Esophagus muscularis mucosa (tissue), 4 donors: ENCODE data around the gene ST7. TPM values are rescaled to one million over a fixed set of nuclear protein-coding genes. Genes with fewer than 3 reads are reported as not detected.

Source experiments
- DNase-seq: peaks from one replicate; pipeline ENCODE4 v3.0.0-alpha.2; 2017; ENCODE audit errors: extremely low spot score
- H3K27ac ChIP-seq, 4 donors: fragments of 200-600 bp; sonication (generic); replicated peaks in 1 of 4; 1 replicate in 3 of 4; 2 replicates in 1 of 4; pipeline ENCODE4 v1.5.1; 2016 to 2019; ENCODE audit warnings: mild to moderate bottlenecking in 1 of 4
- H3K27me3 ChIP-seq, 4 donors: fragments of 200-600 bp; sonication (generic); one replicate each; pipeline versions ENCODE4 v1.5.1 to v1.6.0; 2016 to 2019
- H3K36me3 ChIP-seq, 4 donors: fragments of 200-600 bp; sonication (generic); one replicate each; pipeline ENCODE4 v1.5.1; 2016 to 2019
- H3K4me1 ChIP-seq, 4 donors: fragments of 200-600 bp; sonication (generic); one replicate each; pipeline ENCODE4 v1.5.1; 2016 to 2019
- H3K4me3 ChIP-seq, 4 donors: fragments of 200-600 bp; sonication (generic); 1 replicate in 2 of 4; 2 replicates in 2 of 4; pipeline ENCODE4 v1.5.1; 2016 to 2019; ENCODE audit warnings: mild to moderate bottlenecking in 4 of 4, moderate library complexity in 1 of 4
- H3K9me3 ChIP-seq, 4 donors: fragments of 200-600 bp; sonication (generic); 1 replicate in 3 of 4; 2 replicates in 1 of 4; pipeline ENCODE4 v1.5.1; 2016 to 2019
- EP300 ChIP-seq: sonication (generic); formaldehyde crosslinking; IDR thresholded peaks from one replicate; pipeline ENCODE4 v1.6.1; 2017; ENCODE audit warnings: antibody characterized with exemption
- POLR2A ChIP-seq: fragments of 450-650 bp; IDR thresholded peaks from one replicate; pipeline ENCODE4 v1.6.1; 2017; ENCODE audit warnings: antibody characterized with exemption, moderate library complexity, mild to moderate bottlenecking, low read depth
- POLR2AphosphoS5 ChIP-seq, 2 donors: sonication (generic); formaldehyde crosslinking; IDR thresholded peaks; one replicate each; pipeline ENCODE4 v1.6.1; 2017; ENCODE audit warnings: antibody characterized with exemption in 2 of 2
- WGBS: methylation state at CpG from one replicate; pipeline ENCODE4 v1.1.5; 2018; 5-methylcytosine and 5-hydroxymethylcytosine counted together
- intact Hi-C: fragments of 100-400 bp; cut with DNase I; formaldehyde crosslinking; loops from one replicate; pipeline ENCODE4 v1.15.1; 2023
- total RNA-seq, 4 donors: library from RNA; depleted of rRNA; stranded (reverse); fragments of >200 nt; gene quantifications; one replicate each; pipeline versions ENCODE4 v1.1.0 to v1.2.1, GENCODE V29; 2016
- TF ChIP-seq, protein P1 (sequence below), 3 experiments: fragments of 200-600 bp in 2 of 3; fragments of 450-650 bp in 1 of 3; sonication (generic) in 2 of 3; IDR thresholded peaks; one replicate each; pipeline ENCODE4 v1.5.1; 2017 to 2019; ENCODE audit warnings: antibody characterized with exemption in 3 of 3, mild to moderate bottlenecking in 2 of 3, moderate library complexity in 1 of 3

ST7 gene
- total RNA-seq, 4 donors from 2014 or later: 16.9 to 22.0 (median 18.2) TPM

DNA sequence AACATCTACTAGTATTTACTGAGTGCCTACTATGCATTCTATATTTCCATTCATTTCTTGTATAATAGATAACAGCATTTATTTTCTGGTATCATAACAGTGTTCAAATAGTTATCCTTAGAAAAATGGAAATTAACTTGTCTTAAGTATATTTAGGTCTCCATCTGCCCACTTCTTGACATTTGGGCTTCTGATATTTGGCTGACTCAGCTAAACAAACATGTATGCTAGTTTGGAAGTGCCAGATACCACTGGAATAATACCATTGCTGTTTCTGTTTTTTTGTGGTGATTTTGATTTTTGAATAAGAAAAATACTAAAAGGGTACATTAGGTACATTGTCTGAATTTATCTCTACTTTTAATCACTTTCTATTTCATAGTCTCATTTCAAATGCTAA is 169.2 kb downstream of the ST7 start:
- H3K9me3 ChIP-seq: no peaks in the 10 kb centered on the region
- H3K36me3 ChIP-seq: peaks cover 0 to 6% (median 0%) of the 10 kb centered on the region in 4 donors
- TF ChIP-seq POLR2AphosphoS5 (IDR thresholded peaks at IDR 0.05) (no peak), EP300 (no peak), POLR2A (no peak)
- TF ChIP-seq, protein P1, sequence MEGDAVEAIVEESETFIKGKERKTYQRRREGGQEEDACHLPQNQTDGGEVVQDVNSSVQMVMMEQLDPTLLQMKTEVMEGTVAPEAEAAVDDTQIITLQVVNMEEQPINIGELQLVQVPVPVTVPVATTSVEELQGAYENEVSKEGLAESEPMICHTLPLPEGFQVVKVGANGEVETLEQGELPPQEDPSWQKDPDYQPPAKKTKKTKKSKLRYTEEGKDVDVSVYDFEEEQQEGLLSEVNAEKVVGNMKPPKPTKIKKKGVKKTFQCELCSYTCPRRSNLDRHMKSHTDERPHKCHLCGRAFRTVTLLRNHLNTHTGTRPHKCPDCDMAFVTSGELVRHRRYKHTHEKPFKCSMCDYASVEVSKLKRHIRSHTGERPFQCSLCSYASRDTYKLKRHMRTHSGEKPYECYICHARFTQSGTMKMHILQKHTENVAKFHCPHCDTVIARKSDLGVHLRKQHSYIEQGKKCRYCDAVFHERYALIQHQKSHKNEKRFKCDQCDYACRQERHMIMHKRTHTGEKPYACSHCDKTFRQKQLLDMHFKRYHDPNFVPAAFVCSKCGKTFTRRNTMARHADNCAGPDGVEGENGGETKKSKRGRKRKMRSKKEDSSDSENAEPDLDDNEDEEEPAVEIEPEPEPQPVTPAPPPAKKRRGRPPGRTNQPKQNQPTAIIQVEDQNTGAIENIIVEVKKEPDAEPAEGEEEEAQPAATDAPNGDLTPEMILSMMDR (IDR thresholded peaks at IDR 0.05): no peak
- peaks cover 12 to 28% (median 21%) of the 10 kb centered on the region in 4 donors for H3K4me1 ChIP-seq
- no peak overlapping the region for H3K4me3 ChIP-seq
- H3K27me3 ChIP-seq: no peaks in the 10 kb centered on the region
- H3K27ac ChIP-seq: no peak overlapping the region
- DNase-seq: no peak
- intact Hi-C loops: no loop called here

DNA sequence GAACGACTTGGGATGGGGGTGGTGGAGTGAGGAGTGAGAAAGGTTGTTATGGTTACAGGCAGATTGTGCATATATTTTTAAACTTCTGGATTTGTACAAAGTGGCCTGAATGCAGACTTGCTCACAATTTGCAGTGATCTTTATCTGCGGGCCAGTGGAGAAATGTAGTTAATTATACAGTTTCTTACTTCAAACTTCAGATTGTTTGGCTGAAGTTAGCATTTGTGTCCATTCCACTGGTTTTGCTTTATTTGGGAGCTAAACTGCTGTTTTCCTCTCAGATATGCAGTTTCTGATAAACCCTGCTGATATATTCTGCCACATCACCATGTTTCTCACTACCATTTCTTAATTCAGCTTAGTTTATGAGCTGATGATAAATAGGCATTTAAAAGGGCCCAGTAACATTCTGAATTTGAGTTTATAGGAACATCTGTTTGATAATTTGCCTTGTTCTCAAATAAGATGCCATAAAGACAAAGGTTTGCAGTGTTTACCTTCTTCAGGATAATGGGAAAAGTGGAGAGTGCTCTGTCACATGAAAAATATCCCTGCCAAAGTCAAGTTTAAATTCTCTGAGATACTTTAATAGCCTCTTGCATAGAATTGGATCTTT is 170.1 kb downstream of the ST7 start:
- H3K36me3 ChIP-seq: peaks cover 0 to 6% (median 0%) of the 10 kb centered on the region in 4 donors
- no peaks in the 10 kb centered on the region for H3K9me3 ChIP-seq
- H3K27ac ChIP-seq: no peak overlapping the region
- H3K27me3 ChIP-seq: no peaks in the 10 kb centered on the region
- intact Hi-C loops: no loop called here
- DNase-seq: no peak
- no peak overlapping the region for H3K4me3 ChIP-seq
- TF ChIP-seq POLR2A: no peak
- no peak for TF ChIP-seq POLR2AphosphoS5 (IDR thresholded peaks at IDR 0.05)
- TF ChIP-seq EP300: no peak
- TF ChIP-seq, protein P1 (IDR thresholded peaks at IDR 0.05): no peak
- H3K4me1 ChIP-seq: peaks cover 12 to 28% (median 21%) of the 10 kb centered on the region in 4 donors
- 91% methylated on average over 2 of the region's 2 CpGs for WGBS

DNA sequence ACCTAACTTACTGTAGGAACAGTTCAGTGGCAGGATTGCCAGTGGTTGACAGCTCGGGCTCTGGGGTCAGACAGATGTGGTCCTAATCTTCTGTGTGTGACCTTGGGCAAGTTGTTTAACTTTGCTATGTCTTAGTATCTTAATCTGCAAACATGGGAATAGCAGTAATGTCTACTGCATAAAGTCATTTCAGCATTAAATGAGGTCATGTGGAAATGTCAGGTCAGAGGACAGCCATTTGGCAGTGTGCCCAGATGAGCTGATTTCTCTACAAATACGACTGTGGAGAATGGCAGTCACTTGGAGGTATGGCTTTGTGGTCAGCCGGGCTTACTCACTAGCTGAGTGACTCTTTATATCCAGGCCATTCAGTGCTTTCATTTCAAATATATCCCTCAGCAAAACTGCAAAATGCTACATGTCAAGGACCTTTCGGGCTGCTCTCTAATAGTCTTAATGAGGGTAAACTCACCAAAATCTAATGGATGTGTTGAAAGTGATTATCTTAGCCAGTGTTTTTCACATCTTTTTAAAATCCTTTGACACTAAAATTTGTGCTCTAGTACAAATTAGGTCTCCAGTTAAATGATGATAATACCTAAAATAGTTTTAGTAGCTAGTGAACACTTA is 171.4 kb downstream of the ST7 start:
- H3K4me3 ChIP-seq: no peak overlapping the region
- TF ChIP-seq EP300 (no peak), POLR2AphosphoS5 (IDR thresholded peaks at IDR 0.05) (no peak), POLR2A (no peak)
- TF ChIP-seq, protein P1 (IDR thresholded peaks at IDR 0.05): no peak
- H3K27me3 ChIP-seq: no peaks in the 10 kb centered on the region
- peaks cover 12 to 21% (median 18%) of the 10 kb centered on the region in 4 donors for H3K4me1 ChIP-seq
- H3K9me3 ChIP-seq: no peaks in the 10 kb centered on the region
- 44% methylated on average over 4 of the region's 4 CpGs for WGBS
- no peak for DNase-seq
- no peak overlapping the region for H3K27ac ChIP-seq
- H3K36me3 ChIP-seq: peaks cover 0 to 6% (median 0%) of the 10 kb centered on the region in 4 donors
- intact Hi-C loops: no loop called here

DNA sequence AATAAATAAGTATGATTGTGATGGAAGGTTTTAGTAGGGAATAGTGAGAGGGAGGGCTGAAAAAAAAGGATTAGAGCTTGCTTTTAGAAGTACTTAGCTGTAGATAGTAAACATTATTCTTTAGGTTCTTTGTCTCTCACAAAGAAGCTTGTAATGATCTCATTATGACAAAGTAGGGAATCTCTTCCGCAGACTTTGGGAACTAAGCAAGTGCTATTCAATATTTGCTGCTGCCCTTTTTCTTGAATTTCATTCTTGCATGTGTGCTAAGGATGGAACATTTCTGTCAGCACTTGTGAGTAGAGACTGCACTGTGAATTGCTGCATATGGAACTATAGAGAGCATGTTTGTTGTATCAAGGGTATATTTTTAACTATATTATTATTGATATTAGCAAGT is 173.4 kb downstream of the ST7 start:
- no peak overlapping the region for H3K27ac ChIP-seq
- H3K9me3 ChIP-seq: no peaks in the 10 kb centered on the region
- TF ChIP-seq EP300 (no peak), POLR2AphosphoS5 (IDR thresholded peaks at IDR 0.05) (no peak), POLR2A (no peak)
- TF ChIP-seq, protein P1 (IDR thresholded peaks at IDR 0.05): no peak
- 100% methylated on average over 1 of the region's 1 CpG for WGBS
- peaks cover 12 to 20% (median 18%) of the 10 kb centered on the region in 4 donors for H3K4me1 ChIP-seq
- H3K27me3 ChIP-seq: no peaks in the 10 kb centered on the region
- peaks cover 0 to 6% (median 0%) of the 10 kb centered on the region in 4 donors for H3K36me3 ChIP-seq
- H3K4me3 ChIP-seq: no peak overlapping the region
- intact Hi-C loops: loop anchor here (2.0 kb wide), 1 partner anchor 196 kb away; no protein-coding TSS in a partner anchor
- no peak for DNase-seq
